OCI-LY7 (cell line): ENCODE measurements around the gene KCNA5.

Source experiments
- EZH2phosphoT487 ChIP-seq: fragments of 200-600 bp; sonication (generic); IDR thresholded peaks from 2 replicates; pipeline ENCODE4 v1.6.1; 2018; ENCODE audit warnings: low read depth, borderline replicate concordance, mild to moderate bottlenecking, mixed run types, antibody characterized with exemption, low read length, moderate library complexity, mixed read lengths
- TF ChIP-seq, protein P1 (sequence below): fragments of 200-600 bp; sonication (generic); conservative IDR thresholded peaks from 2 replicates; pipeline ENCODE4 v1.5.1; 2014; ENCODE audit warnings: mild to moderate bottlenecking, antibody characterized with exemption, low read length, moderate library complexity, mixed read lengths

DNA sequence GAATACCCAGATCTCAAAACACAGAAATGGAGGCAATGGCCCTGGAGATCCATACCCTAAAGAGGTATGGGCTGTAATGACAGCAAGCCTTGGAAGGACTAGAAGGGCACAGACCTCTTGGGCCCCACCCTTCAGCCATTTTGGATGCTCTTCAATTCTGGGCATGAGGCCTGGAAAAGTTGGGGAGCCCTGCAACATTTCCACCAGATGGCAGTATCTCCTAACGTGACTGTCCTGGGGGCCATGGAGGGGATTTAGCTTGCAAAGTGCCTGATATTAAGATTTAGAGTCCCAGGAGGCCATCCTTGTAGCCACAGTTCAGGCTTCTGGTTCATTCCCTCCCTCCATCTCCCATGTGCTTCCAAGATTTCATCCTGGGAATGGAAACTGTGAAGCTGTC, 30.2 kb downstream of the KCNA5 start:
- TF ChIP-seq, protein P1, sequence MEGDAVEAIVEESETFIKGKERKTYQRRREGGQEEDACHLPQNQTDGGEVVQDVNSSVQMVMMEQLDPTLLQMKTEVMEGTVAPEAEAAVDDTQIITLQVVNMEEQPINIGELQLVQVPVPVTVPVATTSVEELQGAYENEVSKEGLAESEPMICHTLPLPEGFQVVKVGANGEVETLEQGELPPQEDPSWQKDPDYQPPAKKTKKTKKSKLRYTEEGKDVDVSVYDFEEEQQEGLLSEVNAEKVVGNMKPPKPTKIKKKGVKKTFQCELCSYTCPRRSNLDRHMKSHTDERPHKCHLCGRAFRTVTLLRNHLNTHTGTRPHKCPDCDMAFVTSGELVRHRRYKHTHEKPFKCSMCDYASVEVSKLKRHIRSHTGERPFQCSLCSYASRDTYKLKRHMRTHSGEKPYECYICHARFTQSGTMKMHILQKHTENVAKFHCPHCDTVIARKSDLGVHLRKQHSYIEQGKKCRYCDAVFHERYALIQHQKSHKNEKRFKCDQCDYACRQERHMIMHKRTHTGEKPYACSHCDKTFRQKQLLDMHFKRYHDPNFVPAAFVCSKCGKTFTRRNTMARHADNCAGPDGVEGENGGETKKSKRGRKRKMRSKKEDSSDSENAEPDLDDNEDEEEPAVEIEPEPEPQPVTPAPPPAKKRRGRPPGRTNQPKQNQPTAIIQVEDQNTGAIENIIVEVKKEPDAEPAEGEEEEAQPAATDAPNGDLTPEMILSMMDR: peak; percentile 61
- no peak for TF ChIP-seq EZH2phosphoT487
